ENCODE measurements around the gene AUTS2.

AUTS2 gene

GRCh38 chr7:70047384-70047783, 449.1 kb downstream of the AUTS2 start:
- H3K4me3 ChIP-seq (ENCODE audit: low read depth, low read length), result no peak overlapping the region
- ChIA-PET POLR2A (no interaction called here), CTCF (interaction anchor here (0.6 to 9.5 kb wide), 3 partner anchors 8 to 114 kb away, joined by 3 to 150 read pairs (median 3); no protein-coding TSS in a partner anchor)
- DNase-seq (ENCODE audit: low read depth, low spot score), result no peak
- no peak for TF ChIP-seq CTCF (IDR thresholded peaks at IDR 0.05; ENCODE audit: insufficient read depth, low read length, missing control alignments)

- DNase-seq (ENCODE audit: low read depth, low spot score), result no peak
- ChIA-PET CTCF (interaction anchor here (0.6 to 9.5 kb wide), 3 partner anchors 8 to 113 kb away, joined by 3 to 150 read pairs (median 3); no protein-coding TSS in a partner anchor), POLR2A (no interaction called here)
- H3K4me3 ChIP-seq (ENCODE audit: low read depth, low read length), result no peak overlapping the region
- TF ChIP-seq CTCF (IDR thresholded peaks at IDR 0.05; ENCODE audit: insufficient read depth, low read length, missing control alignments), result no peak
These were observed 449.7 kb downstream of the AUTS2 start for GRCh38 chr7:70047891-70048448.

DNA sequence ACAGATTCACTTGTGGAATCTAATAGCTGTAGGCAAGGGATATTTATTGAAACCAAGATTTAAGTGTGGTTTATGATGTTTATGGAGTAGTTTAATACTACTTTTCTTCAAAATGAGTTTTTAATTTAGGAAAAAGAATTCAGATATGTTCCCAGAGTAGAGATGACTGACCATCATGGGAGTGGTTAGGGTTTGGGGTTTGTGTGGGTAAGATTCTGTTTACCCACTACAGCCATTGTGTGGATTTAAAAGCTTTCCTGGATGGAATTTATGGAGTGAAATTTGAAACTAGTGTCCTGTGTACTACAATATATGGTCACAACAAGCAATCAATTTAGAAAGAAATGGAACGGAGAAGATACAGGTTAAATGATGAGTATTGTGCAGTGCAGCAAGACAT, 453.5 kb downstream of the AUTS2 start:
- no peak for TF ChIP-seq CTCF (IDR thresholded peaks at IDR 0.05; ENCODE audit: insufficient read depth, low read length, missing control alignments)
- CTCF ChIA-PET, result interaction anchor here (1.3 to 4.3 kb wide), 4 partner anchors 9 to 647 kb away, joined by 3 to 51 read pairs (median 20); no protein-coding TSS in a partner anchor
- POLR2A ChIA-PET, result interaction anchor here (0.7 kb wide), 1 partner anchor 109 kb away, joined by 3 read pairs; no protein-coding TSS in a partner anchor
- DNase-seq (ENCODE audit: low read depth, low spot score), result no peak
- H3K4me3 ChIP-seq (ENCODE audit: low read depth, low read length), result no peak overlapping the region

DNA sequence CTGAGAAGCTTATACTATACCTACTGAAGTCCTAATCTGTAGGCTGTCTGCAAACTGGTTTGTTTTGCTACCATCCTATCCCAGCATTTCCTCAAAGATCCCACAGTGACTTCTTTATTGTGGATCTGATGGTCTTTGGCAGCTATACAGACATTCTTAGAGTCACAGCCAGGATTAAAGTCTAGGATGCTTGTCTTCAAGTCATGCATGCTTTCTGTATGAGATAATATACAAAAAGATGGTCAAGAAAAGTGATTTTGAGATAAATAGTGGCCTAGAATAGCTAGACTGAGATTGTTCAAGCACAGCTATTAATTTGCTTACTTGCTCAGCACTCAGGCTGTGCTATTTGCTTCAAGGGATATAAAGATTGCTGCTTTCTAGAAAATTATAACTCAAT, 454.4 kb downstream of the AUTS2 start:
- peak; percentile 76 for DNase-seq (ENCODE audit: low read depth, low spot score)
- H3K4me3 ChIP-seq (ENCODE audit: low read depth, low read length), result no peak overlapping the region
- TF ChIP-seq CTCF (IDR thresholded peaks at IDR 0.05; ENCODE audit: insufficient read depth, low read length, missing control alignments), result no peak

DNA sequence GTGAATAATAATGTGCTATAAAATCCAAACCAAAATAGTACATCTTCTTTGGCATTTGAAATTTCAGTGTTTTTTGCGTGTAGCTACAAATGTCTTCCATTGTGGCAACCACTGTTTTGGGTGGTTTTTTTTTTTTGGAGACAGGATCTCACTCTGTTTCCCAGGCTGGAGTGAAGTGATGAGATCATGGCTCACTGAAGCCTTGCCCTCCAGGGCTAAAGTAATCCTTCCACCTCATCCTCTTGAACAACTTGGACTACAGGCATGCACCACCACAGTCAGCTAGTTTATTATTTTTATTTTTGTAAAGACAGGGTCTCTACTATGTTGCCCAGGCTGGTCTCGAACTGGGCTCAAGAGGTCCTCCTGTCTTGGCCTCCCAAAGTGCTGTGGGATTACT, 455.1 kb downstream of the AUTS2 start:
- no peak overlapping the region for H3K4me3 ChIP-seq (ENCODE audit: low read depth, low read length)
- CTCF ChIA-PET, result interaction anchor here (0.8 to 4.3 kb wide), 4 partner anchors 11 to 645 kb away, joined by 3 to 51 read pairs (median 20); no protein-coding TSS in a partner anchor
- POLR2A ChIA-PET, result interaction anchor here (0.7 kb wide), 1 partner anchor 19 kb away, joined by 3 read pairs; no protein-coding TSS in a partner anchor
- no peak for TF ChIP-seq CTCF (IDR thresholded peaks at IDR 0.05; ENCODE audit: insufficient read depth, low read length, missing control alignments)
- no peak for DNase-seq (ENCODE audit: low read depth, low spot score)

More for the DNA sequence above, 454.4 kb downstream of the AUTS2 start:
- POLR2A ChIA-PET, result interaction anchor here (0.6 to 1.1 kb wide), 3 partner anchors 20 to 544 kb away, joined by 3 to 7 read pairs (median 3); no protein-coding TSS in a partner anchor
- CTCF ChIA-PET, result interaction anchor here (1.3 to 4.3 kb wide), 4 partner anchors 10 to 646 kb away, joined by 3 to 51 read pairs (median 20); no protein-coding TSS in a partner anchor

GRCh38 chr7:70053989-70054388, 455.7 kb downstream of the AUTS2 start:
- H3K4me3 ChIP-seq (ENCODE audit: low read depth, low read length), result no peak overlapping the region
- POLR2A ChIA-PET, result no interaction called here
- DNase-seq (ENCODE audit: low read depth, low spot score), result no peak
- TF ChIP-seq CTCF (IDR thresholded peaks at IDR 0.05; ENCODE audit: insufficient read depth, low read length, missing control alignments), result no peak
- CTCF ChIA-PET, result interaction anchor here (0.8 to 4.3 kb wide), 5 partner anchors 11 to 645 kb away, joined by 3 to 51 read pairs (median 20); no protein-coding TSS in a partner anchor
